ENCODE measurements around the gene DOCK4.

DNA sequence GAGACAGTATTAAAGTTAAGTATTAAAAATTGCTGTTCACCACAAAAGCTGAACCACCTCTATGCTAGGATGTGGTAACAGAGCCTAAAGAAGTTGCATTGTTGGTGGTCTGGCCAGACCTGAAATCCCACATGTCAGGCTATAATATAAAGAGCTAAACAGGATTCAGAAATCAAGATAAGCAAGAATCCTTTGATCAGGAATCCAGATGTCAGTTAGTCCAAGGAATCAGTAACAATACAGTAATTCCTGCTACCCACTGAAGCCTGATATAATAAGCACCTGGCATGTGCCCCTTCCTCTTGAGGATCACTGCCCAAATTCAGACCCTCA, 49.2 kb upstream of the DOCK4 start:
- TF ChIP-seq, protein P1, sequence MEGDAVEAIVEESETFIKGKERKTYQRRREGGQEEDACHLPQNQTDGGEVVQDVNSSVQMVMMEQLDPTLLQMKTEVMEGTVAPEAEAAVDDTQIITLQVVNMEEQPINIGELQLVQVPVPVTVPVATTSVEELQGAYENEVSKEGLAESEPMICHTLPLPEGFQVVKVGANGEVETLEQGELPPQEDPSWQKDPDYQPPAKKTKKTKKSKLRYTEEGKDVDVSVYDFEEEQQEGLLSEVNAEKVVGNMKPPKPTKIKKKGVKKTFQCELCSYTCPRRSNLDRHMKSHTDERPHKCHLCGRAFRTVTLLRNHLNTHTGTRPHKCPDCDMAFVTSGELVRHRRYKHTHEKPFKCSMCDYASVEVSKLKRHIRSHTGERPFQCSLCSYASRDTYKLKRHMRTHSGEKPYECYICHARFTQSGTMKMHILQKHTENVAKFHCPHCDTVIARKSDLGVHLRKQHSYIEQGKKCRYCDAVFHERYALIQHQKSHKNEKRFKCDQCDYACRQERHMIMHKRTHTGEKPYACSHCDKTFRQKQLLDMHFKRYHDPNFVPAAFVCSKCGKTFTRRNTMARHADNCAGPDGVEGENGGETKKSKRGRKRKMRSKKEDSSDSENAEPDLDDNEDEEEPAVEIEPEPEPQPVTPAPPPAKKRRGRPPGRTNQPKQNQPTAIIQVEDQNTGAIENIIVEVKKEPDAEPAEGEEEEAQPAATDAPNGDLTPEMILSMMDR (conservative IDR thresholded peaks at IDR 0.05 in 1 of 2, IDR thresholded peaks at IDR 0.05 in 1 of 2; ENCODE audit: extremely low read depth in 1 of 2, insufficient read depth in 1 of 2, low read depth in 1 of 2, low read length in 2 of 2): no peak
- no peak for TF ChIP-seq EZH2 (IDR thresholded peaks at IDR 0.05; ENCODE audit: borderline replicate concordance, low read length)

Measured in mammary epithelial cell (primary cell).